ENCODE measurements around the gene FAM83B. TPM values are rescaled to one million over a fixed set of nuclear protein-coding genes. Genes with fewer than 3 reads are reported as not detected.

The FAM83B gene
- total RNA-seq, 1 donor from 2014 or later = 12.6 TPM

DNA sequence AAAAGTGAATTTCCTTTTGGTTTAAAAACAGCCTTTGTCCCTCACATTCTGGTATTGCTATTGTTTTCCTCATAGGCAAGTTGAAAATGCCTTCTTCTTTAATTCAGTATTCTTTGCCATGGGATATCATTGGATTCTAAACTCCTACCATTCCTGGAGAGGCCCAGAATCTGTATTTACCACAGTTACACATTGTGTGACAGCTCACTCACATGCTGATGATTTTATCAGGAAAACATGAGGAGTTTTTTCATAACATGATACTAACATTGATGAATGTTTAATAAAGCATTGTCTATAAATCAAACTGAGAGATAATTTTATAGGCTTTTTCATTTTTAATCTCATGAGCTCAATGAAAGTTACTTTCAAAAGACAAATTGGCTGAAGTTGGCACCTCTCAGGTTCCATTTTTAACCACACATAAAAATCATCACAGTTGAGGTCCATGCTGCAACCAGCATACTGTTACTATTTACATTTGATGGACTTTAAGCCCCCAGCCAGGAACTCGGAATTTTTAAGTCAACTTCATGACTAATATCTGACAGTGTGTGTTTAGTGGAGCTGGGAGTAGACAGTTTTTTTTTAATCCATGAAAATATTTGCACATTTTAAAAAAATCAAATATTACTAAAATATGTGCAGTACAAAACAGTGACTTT lies 82.8 kb downstream of the FAM83B start:
- Mint-ChIP-seq H3K27ac (no peak overlapping the region), H3K9me3 (peaks cover 35% of the 10 kb centered on the region), H3K4me3 (no peak overlapping the region), H3K36me3 (peaks cover 39% of the 10 kb centered on the region), H3K27me3 (ENCODE audit: low read depth) (no peaks in the 10 kb centered on the region), H3K4me1 (peaks cover 4% of the 10 kb centered on the region)
- no peak for DNase-seq (ENCODE audit: low spot score in 2 of 2, unreplicated experiment in 2 of 2)
- TF ChIP-seq, protein P1, sequence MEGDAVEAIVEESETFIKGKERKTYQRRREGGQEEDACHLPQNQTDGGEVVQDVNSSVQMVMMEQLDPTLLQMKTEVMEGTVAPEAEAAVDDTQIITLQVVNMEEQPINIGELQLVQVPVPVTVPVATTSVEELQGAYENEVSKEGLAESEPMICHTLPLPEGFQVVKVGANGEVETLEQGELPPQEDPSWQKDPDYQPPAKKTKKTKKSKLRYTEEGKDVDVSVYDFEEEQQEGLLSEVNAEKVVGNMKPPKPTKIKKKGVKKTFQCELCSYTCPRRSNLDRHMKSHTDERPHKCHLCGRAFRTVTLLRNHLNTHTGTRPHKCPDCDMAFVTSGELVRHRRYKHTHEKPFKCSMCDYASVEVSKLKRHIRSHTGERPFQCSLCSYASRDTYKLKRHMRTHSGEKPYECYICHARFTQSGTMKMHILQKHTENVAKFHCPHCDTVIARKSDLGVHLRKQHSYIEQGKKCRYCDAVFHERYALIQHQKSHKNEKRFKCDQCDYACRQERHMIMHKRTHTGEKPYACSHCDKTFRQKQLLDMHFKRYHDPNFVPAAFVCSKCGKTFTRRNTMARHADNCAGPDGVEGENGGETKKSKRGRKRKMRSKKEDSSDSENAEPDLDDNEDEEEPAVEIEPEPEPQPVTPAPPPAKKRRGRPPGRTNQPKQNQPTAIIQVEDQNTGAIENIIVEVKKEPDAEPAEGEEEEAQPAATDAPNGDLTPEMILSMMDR (IDR thresholded peaks at IDR 0.05; ENCODE audit: unreplicated experiment) = no peak

DNA sequence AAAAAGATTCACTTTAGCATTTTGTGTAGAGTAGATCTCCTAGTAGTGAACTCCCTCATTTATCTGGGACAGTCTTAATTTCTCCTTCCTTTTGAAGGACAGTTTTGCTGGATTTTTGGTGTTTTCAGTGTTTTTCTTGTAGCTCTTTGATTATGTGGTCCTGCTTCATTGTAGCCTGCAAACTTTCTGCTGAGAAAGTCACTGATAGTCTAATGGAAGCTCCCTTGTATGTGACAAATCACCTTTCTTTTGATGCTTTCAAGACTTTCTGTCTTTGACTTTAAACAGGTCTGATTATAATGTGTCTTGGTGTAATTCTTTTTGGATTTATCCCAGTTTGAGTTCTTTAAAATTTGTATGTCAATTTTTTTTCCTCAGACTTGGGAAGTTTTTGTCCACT lies 86.1 kb downstream of the FAM83B start:
- TF ChIP-seq, protein P1 (IDR thresholded peaks at IDR 0.05; ENCODE audit: unreplicated experiment) = no peak
- Mint-ChIP-seq H3K9me3 (peaks cover 31% of the 10 kb centered on the region), H3K27me3 (ENCODE audit: low read depth) (no peaks in the 10 kb centered on the region), H3K4me3 (no peak overlapping the region), H3K27ac (no peak overlapping the region), H3K36me3 (peaks cover 38% of the 10 kb centered on the region), H3K4me1 (peaks cover 4% of the 10 kb centered on the region)
- DNase-seq (ENCODE audit: low spot score in 2 of 2, unreplicated experiment in 2 of 2) = no peak

DNA sequence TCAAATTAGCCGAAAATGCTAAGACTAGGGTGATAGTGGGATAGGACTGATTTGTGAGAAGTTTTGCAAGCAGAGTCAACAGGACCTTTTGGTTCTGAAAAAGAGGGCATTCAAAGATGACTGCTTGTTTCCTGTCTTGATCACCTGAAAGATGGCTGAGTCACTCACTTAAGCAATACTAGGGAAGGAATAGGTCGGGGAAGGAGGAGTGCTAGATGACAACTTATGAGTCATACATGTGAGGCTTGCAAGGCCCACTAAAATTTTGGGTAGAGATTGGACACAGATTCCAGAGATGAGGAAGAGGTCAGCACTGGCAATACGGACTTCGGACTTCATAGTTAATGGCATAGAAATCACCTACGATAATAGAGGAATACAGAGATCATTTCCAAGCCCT lies 89.2 kb downstream of the FAM83B start:
- no peaks in the 10 kb centered on the region for H3K27me3 Mint-ChIP-seq (ENCODE audit: low read depth)
- peaks cover 51% of the 10 kb centered on the region for H3K9me3 Mint-ChIP-seq
- no peak for DNase-seq (ENCODE audit: low spot score in 2 of 2, unreplicated experiment in 2 of 2)
- H3K27ac Mint-ChIP-seq = no peak overlapping the region
- TF ChIP-seq, protein P1 (IDR thresholded peaks at IDR 0.05; ENCODE audit: unreplicated experiment) = no peak
- H3K4me3 Mint-ChIP-seq = no peak overlapping the region
- H3K4me1 Mint-ChIP-seq = no peaks in the 10 kb centered on the region
- H3K36me3 Mint-ChIP-seq = peaks cover 61% of the 10 kb centered on the region

DNA sequence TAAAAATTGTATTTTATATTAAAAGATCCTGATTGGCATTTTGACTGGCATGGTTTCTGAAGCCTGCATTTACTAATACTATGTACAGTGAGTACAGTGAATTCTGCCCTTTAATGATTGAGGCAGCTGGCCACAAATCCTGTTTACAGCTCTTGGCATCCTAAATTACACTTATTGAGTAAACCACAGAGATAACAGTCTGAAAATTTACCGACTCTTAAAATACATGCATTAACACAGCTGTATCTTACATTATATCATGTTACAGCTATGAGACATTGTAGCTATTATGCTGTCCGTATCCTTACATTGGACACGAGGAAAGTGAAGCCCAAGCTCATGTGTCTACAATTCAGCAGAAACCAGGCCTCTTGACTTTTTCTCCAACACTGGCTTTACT lies 90.8 kb downstream of the FAM83B start:
- no peak overlapping the region for H3K4me3 Mint-ChIP-seq
- H3K27ac Mint-ChIP-seq = no peak overlapping the region
- no peaks in the 10 kb centered on the region for H3K27me3 Mint-ChIP-seq (ENCODE audit: low read depth)
- H3K9me3 Mint-ChIP-seq = peaks cover 39% of the 10 kb centered on the region
- no peak for DNase-seq (ENCODE audit: low spot score in 2 of 2, unreplicated experiment in 2 of 2)
- no peaks in the 10 kb centered on the region for H3K4me1 Mint-ChIP-seq
- TF ChIP-seq, protein P1 (IDR thresholded peaks at IDR 0.05; ENCODE audit: unreplicated experiment) = no peak
- H3K36me3 Mint-ChIP-seq = peaks cover 57% of the 10 kb centered on the region

DNA sequence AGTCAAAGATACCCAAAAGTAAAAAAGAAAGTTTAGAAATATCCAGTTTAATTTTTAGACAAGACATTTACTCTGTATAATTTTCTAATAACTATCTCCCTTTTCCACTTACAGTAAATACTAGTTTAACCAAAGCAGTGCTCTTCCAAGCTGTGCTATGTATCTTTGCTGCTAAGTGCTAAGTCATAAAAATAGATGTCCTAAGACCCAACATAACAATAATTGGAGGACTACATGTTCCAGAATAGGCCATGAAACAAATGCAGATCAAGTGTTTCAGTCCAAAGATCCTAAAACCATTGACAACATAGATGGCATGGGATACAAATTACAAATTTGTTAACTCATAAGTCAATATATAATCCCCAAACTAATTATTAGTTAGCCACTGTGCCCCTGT lies 111.1 kb downstream of the FAM83B start:
- no peak overlapping the region for H3K27ac Mint-ChIP-seq
- no peak for DNase-seq (ENCODE audit: low spot score in 2 of 2, unreplicated experiment in 2 of 2)
- peaks cover 20% of the 10 kb centered on the region for H3K9me3 Mint-ChIP-seq
- H3K4me3 Mint-ChIP-seq = no peak overlapping the region
- H3K4me1 Mint-ChIP-seq = no peaks in the 10 kb centered on the region
- H3K36me3 Mint-ChIP-seq = no peaks in the 10 kb centered on the region
- no peaks in the 10 kb centered on the region for H3K27me3 Mint-ChIP-seq (ENCODE audit: low read depth)
- TF ChIP-seq, protein P1 (IDR thresholded peaks at IDR 0.05; ENCODE audit: unreplicated experiment) = no peak

Data from mesothelial cell of epicardium (in vitro differentiated cells).